Vagina (tissue), 2 donors: Measurements from ENCODE around the gene SRI. TPM values are rescaled to one million over a fixed set of nuclear protein-coding genes. Genes with fewer than 3 reads are reported as not detected.

ENCODE experiments used
- DNase-seq, 2 donors: peaks; one replicate each; pipeline ENCODE4 v3.0.0-alpha.2; 2017; ENCODE audit errors: extremely low spot score in 2 of 2
- H3K27ac ChIP-seq: fragments of 200-600 bp; sonication (generic); one replicate; pipeline ENCODE4 v1.5.1; 2019
- H3K27me3 ChIP-seq: fragments of 200-600 bp; sonication (generic); one replicate; pipeline ENCODE4 v1.5.1; 2019
- H3K36me3 ChIP-seq, 2 donors: fragments of 200-600 bp; sonication (generic); one replicate each; pipeline ENCODE4 v1.5.1; 2017 to 2019
- H3K4me1 ChIP-seq: fragments of 200-600 bp; sonication (generic); one replicate; pipeline ENCODE4 v1.5.1; 2019
- H3K4me3 ChIP-seq, 2 donors: fragments of 200-600 bp; sonication (generic); 1 replicate in 1 of 2; 2 replicates in 1 of 2; pipeline ENCODE4 v1.5.1; 2016 to 2019
- H3K9me3 ChIP-seq: fragments of 200-600 bp; sonication (generic); one replicate; pipeline ENCODE4 v1.5.1; 2019
- CTCF ChIP-seq, 3 experiments: fragments of 450-650 bp in 2 of 3; fragments of 200-600 bp in 1 of 3; sonication (generic) in 1 of 3; IDR thresholded peaks; one replicate each; pipeline ENCODE4 v1.5.1; 2017 to 2019; ENCODE audit warnings: antibody characterized with exemption in 3 of 3, mild to moderate bottlenecking in 2 of 3, moderate library complexity in 2 of 3
- POLR2A ChIP-seq, 2 donors: fragments of 450-650 bp; IDR thresholded peaks; one replicate each; pipeline ENCODE4 v1.6.1; 2017; ENCODE audit warnings: antibody characterized with exemption in 2 of 2, mild to moderate bottlenecking in 2 of 2, moderate library complexity in 2 of 2
- POLR2AphosphoS5 ChIP-seq, 2 donors: sonication (generic); formaldehyde crosslinking; IDR thresholded peaks; one replicate each; pipeline ENCODE4 v1.9.0; 2017; ENCODE audit warnings: antibody characterized with exemption in 2 of 2, mild to moderate bottlenecking in 2 of 2, low read depth in 1 of 2; ENCODE audit not compliant: insufficient read depth in 1 of 2
- intact Hi-C: fragments of 100-400 bp; cut with DNase I; formaldehyde crosslinking; loops from one replicate; pipeline ENCODE4 v1.15.1; 2023
- total RNA-seq: library from RNA; depleted of rRNA; stranded (reverse); fragments of >200 nt; gene quantifications from one replicate; pipeline ENCODE4 v1.2.3, GENCODE V29; 2016

Gene SRI
- total RNA-seq, 1 donor from 2014 or later, result 53.0 TPM

GRCh38 chr7:88256906-88257305 lies 37.1 kb upstream of the SRI start:
- TF ChIP-seq POLR2AphosphoS5 (IDR thresholded peaks at IDR 0.05; ENCODE audit: insufficient read depth in 1 of 2, low read depth in 1 of 2) (no peak), CTCF (IDR thresholded peaks at IDR 0.05) (no peak), POLR2A (IDR thresholded peaks at IDR 0.05) (no peak)
- H3K27me3 ChIP-seq, result no peaks in the 10 kb centered on the region
- H3K27ac ChIP-seq, result no peak overlapping the region
- no peaks in the 10 kb centered on the region for H3K4me1 ChIP-seq
- no peak for DNase-seq
- intact Hi-C loops, result no loop called here
- H3K36me3 ChIP-seq, result no peaks in the 10 kb centered on the region
- H3K4me3 ChIP-seq, result no peak overlapping the region
- peaks cover 13% of the 10 kb centered on the region for H3K9me3 ChIP-seq

GRCh38 chr7:88254721-88255424 lies 35.0 kb upstream of the SRI start:
- Histone ChIP-seq H3K36me3 (no peaks in the 10 kb centered on the region), H3K27ac (no peak overlapping the region), H3K4me1 (no peaks in the 10 kb centered on the region), H3K4me3 (no peak overlapping the region), H3K9me3 (peaks cover 13% of the 10 kb centered on the region), H3K27me3 (no peaks in the 10 kb centered on the region)
- no peak for TF ChIP-seq POLR2A (IDR thresholded peaks at IDR 0.05)
- TF ChIP-seq POLR2AphosphoS5 (IDR thresholded peaks at IDR 0.05; ENCODE audit: insufficient read depth in 1 of 2, low read depth in 1 of 2), result no peak
- TF ChIP-seq CTCF (IDR thresholded peaks at IDR 0.05), result no peak
- intact Hi-C loops, result no loop called here
- DNase-seq, result no peak

- H3K4me3 ChIP-seq, result no peak overlapping the region
- no peaks in the 10 kb centered on the region for H3K4me1 ChIP-seq
- intact Hi-C loops, result no loop called here
- peaks cover 13% of the 10 kb centered on the region for H3K9me3 ChIP-seq
- H3K36me3 ChIP-seq, result no peaks in the 10 kb centered on the region
- H3K27ac ChIP-seq, result no peak overlapping the region
- H3K27me3 ChIP-seq, result no peaks in the 10 kb centered on the region
- no peak for TF ChIP-seq CTCF (IDR thresholded peaks at IDR 0.05)
- no peak for TF ChIP-seq POLR2AphosphoS5 (IDR thresholded peaks at IDR 0.05; ENCODE audit: insufficient read depth in 1 of 2, low read depth in 1 of 2)
- TF ChIP-seq POLR2A (IDR thresholded peaks at IDR 0.05), result no peak
- DNase-seq, result no peak
Observed at GRCh38 chr7:88253640-88254039, 33.8 kb upstream of the SRI start.

GRCh38 chr7:88244258-88244657 lies 24.4 kb upstream of the SRI start:
- intact Hi-C loops, result no loop called here
- no peaks in the 10 kb centered on the region for H3K27me3 ChIP-seq
- H3K9me3 ChIP-seq, result no peaks in the 10 kb centered on the region
- H3K27ac ChIP-seq, result no peak overlapping the region
- DNase-seq, result no peak
- H3K4me1 ChIP-seq, result no peaks in the 10 kb centered on the region
- H3K36me3 ChIP-seq, result no peaks in the 10 kb centered on the region
- no peak overlapping the region for H3K4me3 ChIP-seq
- TF ChIP-seq POLR2AphosphoS5 (IDR thresholded peaks at IDR 0.05; ENCODE audit: insufficient read depth in 1 of 2, low read depth in 1 of 2) (no peak), CTCF (IDR thresholded peaks at IDR 0.05) (no peak), POLR2A (IDR thresholded peaks at IDR 0.05) (no peak)

- Histone ChIP-seq H3K9me3 (no peaks in the 10 kb centered on the region), H3K36me3 (no peaks in the 10 kb centered on the region), H3K4me3 (no peak overlapping the region), H3K27me3 (no peaks in the 10 kb centered on the region), H3K27ac (no peak overlapping the region), H3K4me1 (no peaks in the 10 kb centered on the region)
- DNase-seq, result no peak
- intact Hi-C loops, result no loop called here
- TF ChIP-seq POLR2A (IDR thresholded peaks at IDR 0.05) (no peak), CTCF (IDR thresholded peaks at IDR 0.05) (peak; percentile 8 to 70 (median 31)), POLR2AphosphoS5 (IDR thresholded peaks at IDR 0.05; ENCODE audit: insufficient read depth in 1 of 2, low read depth in 1 of 2) (peak in 1 of 2 donors; percentile 45)
Observed at GRCh38 chr7:88243345-88243909, 23.6 kb upstream of the SRI start.
